ENCODE data around the gene IGSF9B. TPM values are rescaled to one million over a fixed set of nuclear protein-coding genes. Genes with fewer than 3 reads are reported as not detected.
A peak's percentile ranks its signal among the peaks of the same experiment; 100 is the strongest.

The IGSF9B gene
- total and polyA plus RNA-seq, 10 of the 15 experiments (the other 5 are each of a cell fraction or from before 2014, with no cell fraction given): 0.03 to 3.7 (median 0.20) TPM; not detected in 2

- ATAC-seq: no peak
- Histone ChIP-seq H3K9me3 (replicated peaks; ENCODE audit: control insufficient read depth, insufficient read depth, low read length) (no peaks in the 10 kb centered on the region), H3K27ac (ENCODE audit: control insufficient read depth, insufficient read depth) (no peak overlapping the region), H3K9ac (ENCODE audit: control insufficient read depth, insufficient read depth, low read length) (no peak overlapping the region), H3K27me3 (replicated peaks in 1 of 2; ENCODE audit: control insufficient read depth in 2 of 2, insufficient read depth in 2 of 2, low read length in 1 of 2) (peaks cover 0 to 14% of the 10 kb centered on the region in 2 experiments), H2AFZ (ENCODE audit: control insufficient read depth, low read depth, low read length) (no peak overlapping the region), H3K79me2 (ENCODE audit: control insufficient read depth, insufficient read depth, low read length) (no peaks in the 10 kb centered on the region), H4K20me1 (ENCODE audit: control insufficient read depth, insufficient read depth) (peaks cover 4% of the 10 kb centered on the region; the same call in 1 of the 2 replicates), H3K4me2 (ENCODE audit: control insufficient read depth, insufficient read depth) (0 out of 2 replicates have a peak overlapping the region, but pooled peaks have one; percentile 17), H3K4me3 (no peak overlapping the region), H3K36me3 (ENCODE audit: control insufficient read depth in 2 of 2, insufficient read depth in 2 of 2, low read length in 1 of 2) (no peaks in the 10 kb centered on the region), H3K4me1 (ENCODE audit: control insufficient read depth, insufficient read depth, low read length) (peaks cover 13% of the 10 kb centered on the region)
- POLR2A ChIA-PET: no interaction called here
- BruUV-seq (replicated peaks): no TSS peak
- no peak for FAIRE-seq
- no peak for DNase-seq (ENCODE audit: low read depth, low spot score)
- WGBS (ENCODE audit: insufficient coverage, insufficient replicate concordance, low lambda C conversion rate, missing lambda C conversion rate): 34% methylated on average over 17 of the region's 17 CpGs
- RAD21 ChIA-PET (ENCODE audit: unreplicated experiment): no interaction called here
- TF ChIP-seq BCLAF1 (IDR thresholded peaks at IDR 0.05): no peak
- SMC1A ChIA-PET (ENCODE audit: uncharacterized antibody, unreplicated experiment): no interaction called here
- in situ Hi-C loops (cut with MboI): no loop called here
- CTCF ChIA-PET: no interaction called here
- intact Hi-C loops (cut with micrococcal nuclease; ENCODE audit: unreplicated experiment): no loop called here
These were observed 5.9 kb downstream of the IGSF9B start for GRCh38 chr11:133950874-133951326.

DNA sequence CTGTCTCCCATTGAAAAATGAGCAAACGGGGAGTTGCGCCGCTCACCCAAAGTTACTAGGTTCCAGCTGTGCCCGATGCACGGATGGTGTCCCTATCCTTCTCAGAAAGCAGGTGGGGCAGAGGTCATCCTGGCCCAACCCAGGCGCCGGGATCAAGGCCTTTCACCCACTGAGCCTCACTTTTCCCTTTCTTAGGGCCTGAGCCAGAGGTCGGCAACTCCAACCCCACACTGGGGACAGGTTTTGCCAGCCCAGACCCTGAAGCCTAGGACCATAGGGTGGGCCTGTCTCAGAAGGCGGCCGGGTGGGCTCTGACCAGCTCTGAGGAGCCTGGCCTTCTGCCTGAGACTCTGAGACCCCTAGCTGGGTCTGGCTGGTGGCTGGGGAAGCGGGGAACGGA, 6.3 kb downstream of the IGSF9B start:
- H3K9ac ChIP-seq (ENCODE audit: control insufficient read depth, insufficient read depth, low read length): no peak overlapping the region
- TF ChIP-seq ZSCAN29 (IDR thresholded peaks at IDR 0.05): no peak
- no peak overlapping the region for H2AFZ ChIP-seq (ENCODE audit: control insufficient read depth, low read depth, low read length)
- BruUV-seq (replicated peaks): no TSS peak
- FAIRE-seq (no peak), ATAC-seq (no peak), DNase-seq (ENCODE audit: low read depth, low spot score) (no peak)
- ChIA-PET SMC1A (ENCODE audit: uncharacterized antibody, unreplicated experiment) (no interaction called here), POLR2A (no interaction called here), RAD21 (ENCODE audit: unreplicated experiment) (no interaction called here), CTCF (no interaction called here)
- peaks cover 13% of the 10 kb centered on the region for H3K4me1 ChIP-seq (ENCODE audit: control insufficient read depth, insufficient read depth, low read length)
- no peaks in the 10 kb centered on the region for H3K36me3 ChIP-seq (ENCODE audit: control insufficient read depth in 2 of 2, insufficient read depth in 2 of 2, low read length in 1 of 2)
- peaks cover 4% of the 10 kb centered on the region; the same call in 1 of the 2 replicates for H4K20me1 ChIP-seq (ENCODE audit: control insufficient read depth, insufficient read depth)
- H3K9me3 ChIP-seq (replicated peaks; ENCODE audit: control insufficient read depth, insufficient read depth, low read length): no peaks in the 10 kb centered on the region
- in situ Hi-C loops (cut with MboI) (no loop called here), intact Hi-C loops (cut with micrococcal nuclease; ENCODE audit: unreplicated experiment) (no loop called here)
- no peak overlapping the region for H3K27ac ChIP-seq (ENCODE audit: control insufficient read depth, insufficient read depth)
- no peak overlapping the region for H3K4me2 ChIP-seq (ENCODE audit: control insufficient read depth, insufficient read depth)
- WGBS (ENCODE audit: insufficient coverage, insufficient replicate concordance, low lambda C conversion rate, missing lambda C conversion rate): 38% methylated on average over 12 of the region's 12 CpGs
- H3K79me2 ChIP-seq (ENCODE audit: control insufficient read depth, insufficient read depth, low read length): no peaks in the 10 kb centered on the region
- peaks cover 0 to 12% of the 10 kb centered on the region in 2 experiments for H3K27me3 ChIP-seq (replicated peaks in 1 of 2; ENCODE audit: control insufficient read depth in 2 of 2, insufficient read depth in 2 of 2, low read length in 1 of 2)
- H3K4me3 ChIP-seq: no peak overlapping the region
